K562 (cell line): ENCODE measurements around the gene ZNHIT1. TPM values are rescaled to one million over a fixed set of nuclear protein-coding genes. Genes with fewer than 3 reads are reported as not detected.

Experiments
- ATF2 ChIP-seq: sonication (generic); formaldehyde crosslinking; IDR thresholded peaks from 2 replicates; pipeline ENCODE4 v1.8.1; 2022; ENCODE audit warnings: missing genetic modification reagents
- CEBPZ ChIP-seq: fragments of 150-350 bp; IDR thresholded peaks from 2 replicates; pipeline ENCODE4 v1.6.1; 2014; ENCODE audit warnings: low read depth, mild to moderate bottlenecking, low read length, borderline replicate concordance
- EP300 ChIP-seq: IDR thresholded peaks from 2 replicates; pipeline ENCODE4 v1.6.1; 2012; ENCODE audit warnings: low read length, improper control_type of control experiment
- FUS ChIP-seq: fragments of 200-400 bp; formaldehyde crosslinking; optimal IDR thresholded peaks from 2 replicates; pipeline ENCODE3; 2017; ENCODE audit warnings: low read depth, low read length
- MECOM ChIP-seq: fragments of 250-450 bp; sonication (Bioruptor Pico); IDR thresholded peaks from 2 replicates; pipeline ENCODE4 v1.8.0; 2022; ENCODE audit warnings: inconsistent platforms
- MLX ChIP-seq, 2 experiments: fragments of 450-650 bp in 1 of 2; sonication (generic) in 1 of 2; formaldehyde crosslinking; conservative IDR thresholded peaks; 2 replicates each; pipeline versions ENCODE4 v1.4.0 to v1.8.1; 2020 to 2022; ENCODE audit warnings: mild to moderate bottlenecking in 1 of 2, missing genetic modification reagents in 1 of 2
- RHOXF2B ChIP-seq: fragments of 250-450 bp; sonication (Bioruptor Pico); conservative IDR thresholded peaks from 2 replicates; pipeline ENCODE4 v1.5.1; 2021
- SMARCC2 ChIP-seq: fragments of 450-650 bp; IDR thresholded peaks from 2 replicates; pipeline ENCODE4 v1.6.1; 2017; ENCODE audit warnings: antibody characterized with exemption, moderate library complexity, mild to moderate bottlenecking, low read depth
- STAG1 ChIP-seq: sonication (generic); formaldehyde crosslinking; IDR thresholded peaks from 2 replicates; pipeline ENCODE4 v1.5.0; 2020; ENCODE audit warnings: missing genetic modification reagents, borderline replicate concordance
- TEAD4 ChIP-seq, 2 experiments: sonication (generic) in 1 of 2; formaldehyde crosslinking in 1 of 2; IDR thresholded peaks; 2 replicates each; pipeline versions ENCODE4 v1.6.1 to v1.8.0; 2012 to 2022; ENCODE audit warnings: borderline replicate concordance in 1 of 2, inconsistent platforms in 1 of 2, low read length in 1 of 2, mild to moderate bottlenecking in 1 of 2, missing genetic modification reagents in 1 of 2
- TFAP4 ChIP-seq: sonication (generic); formaldehyde crosslinking; IDR thresholded peaks from 2 replicates; pipeline ENCODE4 v1.8.0; 2022; ENCODE audit warnings: missing genetic modification reagents, mild to moderate bottlenecking, moderate library complexity, borderline replicate concordance
- WHSC1 ChIP-seq: IDR thresholded peaks from one replicate; pipeline ENCODE4 v1.6.1; 2012; ENCODE audit warnings: low read length, control low read depth, inconsistent platforms
- ZC3H4 ChIP-seq: sonication (generic); formaldehyde crosslinking; IDR thresholded peaks from 2 replicates; pipeline ENCODE4 v1.9.0; 2021; ENCODE audit warnings: missing genetic modification reagents, borderline replicate concordance
- ZC3H8 ChIP-seq: fragments of 450-650 bp; IDR thresholded peaks from 2 replicates; pipeline ENCODE4 v1.6.1; 2017
- ZNF146 ChIP-seq: IDR thresholded peaks from one replicate; pipeline ENCODE4 v1.6.1; 2018; ENCODE audit warnings: missing compliant biosample characterization; ENCODE audit not compliant: unreplicated experiment
- ZNF280B ChIP-seq: fragments of 250-450 bp; sonication (Bioruptor Pico); IDR thresholded peaks from 2 replicates; pipeline ENCODE4 v1.5.1; 2021; ENCODE audit warnings: mild to moderate bottlenecking
- polyA plus RNA-seq, 8 experiments: library from polyadenylated mRNA; depleted of rRNA in 4 of 8; stranded (reverse) in 5 of 8; unstranded in 3 of 8; fragments of >200 nt; fragmentation: Nextera tagmentation in 2 of 8; fragmentation: Illumina TruSeq in 1 of 8; extraction: Ambion mirVana in 2 of 8; extraction: Trizol in 1 of 8; gene quantifications; 2 replicates each; pipeline versions ENCODE4 v1.2.1 to v1.2.3, GENCODE V29; 2011 to 2014; ENCODE audit warnings: inconsistent platforms in 1 of 8, missing spikeins in 1 of 8
- total RNA-seq, 7 experiments: library from RNA; depleted of rRNA in 6 of 7; stranded (reverse); fragments of >200 nt in 6 of 7; fragmentation: Illumina TruSeq in 2 of 7; extraction: Trizol in 2 of 7; gene quantifications; 2 replicates each; pipeline versions ENCODE4 v1.2.1 to v1.2.3, GENCODE V29; 2011 to 2021; ENCODE audit warnings: low replicate concordance in 1 of 7

Gene ZNHIT1
- total and polyA plus RNA-seq, 9 of the 15 experiments (the other 6 are each of a cell fraction or from before 2014, with no cell fraction given), result 6.4 to 162 (median 70.1) TPM

- TF ChIP-seq ZNF280B (CRISPR knock-in tag), result no peak
- TF ChIP-seq EP300, result no peak
- no peak for TF ChIP-seq ZNF146 (CRISPR knock-in tag)
- no peak for TF ChIP-seq CEBPZ
- TF ChIP-seq ATF2 (CRISPR knock-in tag), result no peak
- TF ChIP-seq ZC3H4 (CRISPR knock-in tag), result no peak
- no peak for TF ChIP-seq MLX (CRISPR knock-in tag; conservative IDR thresholded peaks at IDR 0.05)
- TF ChIP-seq WHSC1, result no peak
- no peak for TF ChIP-seq STAG1 (CRISPR knock-in tag)
- no peak for TF ChIP-seq SMARCC2
- no peak for TF ChIP-seq RHOXF2B (CRISPR knock-in tag)
- TF ChIP-seq TFAP4 (CRISPR knock-in tag), result peak; percentile 97
- TF ChIP-seq MECOM, result 0 out of 2 replicates have a peak, but pooled peaks have one; percentile 44
- no peak for TF ChIP-seq ZC3H8
- TF ChIP-seq FUS, result no peak
- peak; percentile 15; the same call in 1 of the 2 replicates for TF ChIP-seq TEAD4 (IDR thresholded peaks at IDR 0.05; ENCODE audit: low read length)
- no peak for TF ChIP-seq TEAD4 (CRISPR knock-in tag; IDR thresholded peaks at IDR 0.05; ENCODE audit: borderline replicate concordance)
Measured at GRCh38 chr7:101244375-101245146, 26.6 kb downstream of the ZNHIT1 start, which contains the start of gene FIS1 (continued).
